ENCODE measurements around the gene KNSTRN.

DNA sequence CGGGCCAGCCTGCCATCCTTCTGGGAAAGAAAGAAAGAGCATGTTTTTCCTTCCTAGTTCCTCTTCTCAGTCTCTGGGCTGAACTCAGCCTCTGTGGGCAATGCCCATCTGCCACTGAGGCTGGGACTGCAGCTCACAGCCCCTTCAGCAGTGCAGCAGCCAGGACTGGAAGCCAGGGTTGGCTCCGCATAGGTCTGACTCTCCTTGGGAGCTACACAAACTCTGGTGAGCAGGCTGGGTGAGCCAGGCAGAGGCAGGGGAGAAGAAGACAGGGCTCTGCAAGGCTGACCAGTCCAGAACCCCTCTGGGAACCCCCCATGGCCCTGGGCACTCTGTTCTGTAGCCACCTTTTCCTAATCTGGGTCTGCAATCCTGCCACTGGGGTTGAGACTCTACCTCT, 20.9 kb upstream of the KNSTRN start:
- TF ChIP-seq POLR2AphosphoS5 (IDR thresholded peaks at IDR 0.05) (no peak), POLR2A (IDR thresholded peaks at IDR 0.05) (no peak), EP300 (IDR thresholded peaks at IDR 0.05) (no peak)
- TF ChIP-seq, protein P1, sequence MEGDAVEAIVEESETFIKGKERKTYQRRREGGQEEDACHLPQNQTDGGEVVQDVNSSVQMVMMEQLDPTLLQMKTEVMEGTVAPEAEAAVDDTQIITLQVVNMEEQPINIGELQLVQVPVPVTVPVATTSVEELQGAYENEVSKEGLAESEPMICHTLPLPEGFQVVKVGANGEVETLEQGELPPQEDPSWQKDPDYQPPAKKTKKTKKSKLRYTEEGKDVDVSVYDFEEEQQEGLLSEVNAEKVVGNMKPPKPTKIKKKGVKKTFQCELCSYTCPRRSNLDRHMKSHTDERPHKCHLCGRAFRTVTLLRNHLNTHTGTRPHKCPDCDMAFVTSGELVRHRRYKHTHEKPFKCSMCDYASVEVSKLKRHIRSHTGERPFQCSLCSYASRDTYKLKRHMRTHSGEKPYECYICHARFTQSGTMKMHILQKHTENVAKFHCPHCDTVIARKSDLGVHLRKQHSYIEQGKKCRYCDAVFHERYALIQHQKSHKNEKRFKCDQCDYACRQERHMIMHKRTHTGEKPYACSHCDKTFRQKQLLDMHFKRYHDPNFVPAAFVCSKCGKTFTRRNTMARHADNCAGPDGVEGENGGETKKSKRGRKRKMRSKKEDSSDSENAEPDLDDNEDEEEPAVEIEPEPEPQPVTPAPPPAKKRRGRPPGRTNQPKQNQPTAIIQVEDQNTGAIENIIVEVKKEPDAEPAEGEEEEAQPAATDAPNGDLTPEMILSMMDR (IDR thresholded peaks at IDR 0.05) = no peak

Measured in stomach (tissue), 4 donors.